Measurements from ENCODE around the gene TNNT1.

DNA sequence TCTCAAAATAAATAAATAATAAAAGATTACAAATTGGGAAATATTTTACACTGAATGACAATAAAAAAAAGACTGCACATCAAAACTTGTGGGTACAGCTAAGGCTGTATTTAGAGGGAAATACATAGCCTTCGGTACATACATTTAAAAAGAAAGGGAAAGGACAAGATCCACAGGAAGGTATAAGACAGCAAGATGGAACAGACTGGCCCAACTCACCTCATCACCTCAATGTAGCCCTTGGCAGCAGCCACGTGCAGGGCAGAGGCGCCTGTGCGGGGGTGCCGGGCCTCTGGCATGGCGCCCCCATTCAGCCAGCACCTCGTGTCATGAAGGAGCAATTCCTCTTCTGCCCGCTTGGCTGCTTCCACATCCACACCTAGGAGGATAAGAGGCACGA lies 45.8 kb downstream of the TNNT1 start:
- TF ChIP-seq SUZ12 (IDR thresholded peaks at IDR 0.05; ENCODE audit: extremely low read depth, insufficient read depth, insufficient read length): no peak
- no peak for TF ChIP-seq YY1 (IDR thresholded peaks at IDR 0.05; ENCODE audit: insufficient read depth, insufficient read length)

Measured in NT2/D1 (cell line).